SKM-1 (cell line): Measurements from ENCODE around the gene NDUFA13.

Experiments used
- DNase-seq: peaks from one replicate; lab custom pipeline; 2025; ENCODE audit not compliant: unreplicated experiment; lab: John Stamatoyannopoulos, UW

NDUFA13 gene

GRCh38 chr19:19506592-19506991 lies 9.4 kb upstream of the NDUFA13 start:
- no peak for DNase-seq

- no peak for DNase-seq
Observed at GRCh38 chr19:19507354-19507753, 8.7 kb upstream of the NDUFA13 start.

GRCh38 chr19:19508217-19508616 lies 7.8 kb upstream of the NDUFA13 start:
- DNase-seq = no peak

GRCh38 chr19:19510432-19510831 lies 5.6 kb upstream of the NDUFA13 start:
- DNase-seq = no peak

GRCh38 chr19:19513682-19514081 lies 2.3 kb upstream of the NDUFA13 start:
- no peak for DNase-seq

GRCh38 chr19:19514215-19514657 lies 1.8 kb upstream of the NDUFA13 start:
- DNase-seq = no peak

GRCh38 chr19:19514881-19515641 lies 964 bp upstream of the NDUFA13 start, which contains the start of gene TSSK6:
Gene TSSK6 (minus strand): TSS chr19:19515548. CDS start chr19:19515427, 121 bp downstream.
- DNase-seq = no peak

- DNase-seq = no peak
Observed at GRCh38 chr19:19517235-19517619, 1.2 kb downstream of the NDUFA13 start.

GRCh38 chr19:19520989-19521388 lies 5.0 kb downstream of the NDUFA13 start:
- DNase-seq = no peak

GRCh38 chr19:19523177-19523576 lies 7.2 kb downstream of the NDUFA13 start:
- DNase-seq = no peak

GRCh38 chr19:19524053-19524452 lies 8.0 kb downstream of the NDUFA13 start:
- no peak for DNase-seq

- DNase-seq = no peak
Observed at GRCh38 chr19:19525611-19526380, 9.8 kb downstream of the NDUFA13 start.

- DNase-seq = no peak
Observed at GRCh38 chr19:19526581-19527370, 10.8 kb downstream of the NDUFA13 start.

GRCh38 chr19:19527371-19527656 lies 11.3 kb downstream of the NDUFA13 start:
- DNase-seq = no peak

- no peak for DNase-seq
Observed at GRCh38 chr19:19527674-19528625, 11.9 kb downstream of the NDUFA13 start.

GRCh38 chr19:19528721-19529490 lies 12.9 kb downstream of the NDUFA13 start, which contains the start of gene YJEFN3:
Gene YJEFN3 (plus strand): TSS chr19:19528911. CDS start chr19:19528933, 22 bp downstream.
- no peak for DNase-seq

GRCh38 chr19:19529783-19530422 lies 13.9 kb downstream of the NDUFA13 start:
- no peak for DNase-seq

GRCh38 chr19:19530423-19530804 lies 14.4 kb downstream of the NDUFA13 start:
- DNase-seq = no peak

- no peak for DNase-seq
Observed at GRCh38 chr19:19530889-19531288, 14.9 kb downstream of the NDUFA13 start.
